ENCODE results near the gene KHNYN. TPM values are rescaled to one million over a fixed set of nuclear protein-coding genes. Genes with fewer than 3 reads are reported as not detected.

The KHNYN gene
- total RNA-seq, 2 experiments from 2014 or later: 104 to 105 TPM

GRCh38 chr14:24395609-24396582, 33.9 kb upstream of the KHNYN start:
- Mint-ChIP-seq H3K36me3 (no peaks in the 10 kb centered on the region), H3K4me1 (peaks cover 11% of the 10 kb centered on the region), H3K4me3 (no peak overlapping the region), H3K9me3 (no peaks in the 10 kb centered on the region), H3K27me3 (peaks cover 42% of the 10 kb centered on the region), H3K27ac (no peak overlapping the region)
- DNase-seq: no peak
- POLR2A ChIA-PET: interaction anchor here (1.4 to 1.6 kb wide), 2 partner anchors 34 to 62 kb away, joined by 5 to 6 read pairs; partner anchors contain the start of genes CBLN3 and KHNYN
- ATAC-seq (ENCODE audit: low read depth): no peak

- peaks cover 10% of the 10 kb centered on the region for H3K4me1 Mint-ChIP-seq
- no peak overlapping the region for H3K4me3 Mint-ChIP-seq
- POLR2A ChIA-PET: no interaction called here
- H3K27ac Mint-ChIP-seq: no peak overlapping the region
- DNase-seq: no peak
- no peaks in the 10 kb centered on the region for H3K9me3 Mint-ChIP-seq
- no peak for ATAC-seq (ENCODE audit: low read depth)
- H3K27me3 Mint-ChIP-seq: peaks cover 46% of the 10 kb centered on the region
- H3K36me3 Mint-ChIP-seq: no peaks in the 10 kb centered on the region
Observed at GRCh38 chr14:24397639-24398292, 32.0 kb upstream of the KHNYN start.

- POLR2A ChIA-PET: interaction anchor here (0.7 to 1.2 kb wide), 3 partner anchors 27 to 31 kb away, joined by 3 to 5 read pairs (median 3); partner anchors contain the start of genes CBLN3 and KHNYN
- H3K4me1 Mint-ChIP-seq: peaks cover 10% of the 10 kb centered on the region
- no peaks in the 10 kb centered on the region for H3K9me3 Mint-ChIP-seq
- no peaks in the 10 kb centered on the region for H3K36me3 Mint-ChIP-seq
- H3K27me3 Mint-ChIP-seq: peaks cover 46% of the 10 kb centered on the region
- ATAC-seq (ENCODE audit: low read depth) (no peak), DNase-seq (no peak)
- no peak overlapping the region for H3K27ac Mint-ChIP-seq
- no peak overlapping the region for H3K4me3 Mint-ChIP-seq
Observed at GRCh38 chr14:24398293-24398652, 31.5 kb upstream of the KHNYN start.

- POLR2A ChIA-PET: interaction anchor here (0.7 to 1.2 kb wide), 3 partner anchors 26 to 31 kb away, joined by 3 to 5 read pairs (median 3); partner anchors contain the start of genes CBLN3 and KHNYN
- peak; percentile 94 for ATAC-seq (ENCODE audit: low read depth)
- Mint-ChIP-seq H3K4me3 (peak within 1 kb of the TSS; percentile 74), H3K36me3 (no peaks in the 10 kb centered on the region), H3K27ac (peak within 1 kb of the TSS; percentile 30), H3K27me3 (peaks cover 47% of the 10 kb centered on the region), H3K9me3 (no peaks in the 10 kb centered on the region), H3K4me1 (peaks cover 9% of the 10 kb centered on the region)
- peak; percentile 70 for DNase-seq
Observed at GRCh38 chr14:24398653-24399446, 30.9 kb upstream of the KHNYN start, which contains the start of gene NYNRIN. Gene NYNRIN, plus strand, starts transcription at chr14:24399003. Its CDS starts 244 bp downstream, at chr14:24399247.

GRCh38 chr14:24399447-24399822, 30.3 kb upstream of the KHNYN start:
- peaks cover 53% of the 10 kb centered on the region for H3K27me3 Mint-ChIP-seq
- POLR2A ChIA-PET: interaction anchor here (1.0 to 1.2 kb wide), 2 partner anchors 26 to 30 kb away, joined by 3 to 5 read pairs; partner anchors contain the start of genes CBLN3 and KHNYN
- no peak for ATAC-seq (ENCODE audit: low read depth)

GRCh38 chr14:24399999-24400718, 29.6 kb upstream of the KHNYN start:
- peaks cover 53% of the 10 kb centered on the region for H3K27me3 Mint-ChIP-seq
- H3K9me3 Mint-ChIP-seq: no peaks in the 10 kb centered on the region
- DNase-seq: no peak
- H3K27ac Mint-ChIP-seq: no peak overlapping the region
- H3K36me3 Mint-ChIP-seq: no peaks in the 10 kb centered on the region
- H3K4me3 Mint-ChIP-seq: peak overlapping the region; percentile 21
- POLR2A ChIA-PET: no interaction called here
- no peak for ATAC-seq (ENCODE audit: low read depth)
- peaks cover 9% of the 10 kb centered on the region for H3K4me1 Mint-ChIP-seq

More at GRCh38 chr14:24399447-24399822, 30.3 kb upstream of the KHNYN start:
- DNase-seq: no peak
- Mint-ChIP-seq H3K36me3 (no peaks in the 10 kb centered on the region), H3K9me3 (no peaks in the 10 kb centered on the region), H3K4me1 (peaks cover 9% of the 10 kb centered on the region), H3K4me3 (peak overlapping the region; percentile 74), H3K27ac (peak overlapping the region; percentile 30)

GRCh38 chr14:24401810-24402702, 27.7 kb upstream of the KHNYN start:
- DNase-seq: no peak
- Mint-ChIP-seq H3K27me3 (peaks cover 55% of the 10 kb centered on the region), H3K36me3 (no peaks in the 10 kb centered on the region), H3K27ac (no peak overlapping the region), H3K4me1 (peaks cover 4% of the 10 kb centered on the region), H3K9me3 (no peaks in the 10 kb centered on the region), H3K4me3 (no peak overlapping the region)
- ATAC-seq (ENCODE audit: low read depth): no peak
- POLR2A ChIA-PET: no interaction called here

- Mint-ChIP-seq H3K9me3 (no peaks in the 10 kb centered on the region), H3K4me3 (no peak overlapping the region), H3K36me3 (no peaks in the 10 kb centered on the region), H3K27ac (no peak overlapping the region), H3K4me1 (peaks cover 4% of the 10 kb centered on the region), H3K27me3 (peaks cover 52% of the 10 kb centered on the region)
- ATAC-seq (ENCODE audit: low read depth): no peak
- DNase-seq: no peak
- POLR2A ChIA-PET: no interaction called here
Observed at GRCh38 chr14:24403294-24403998, 26.3 kb upstream of the KHNYN start.

GRCh38 chr14:24404814-24405213, 24.9 kb upstream of the KHNYN start:
- no peak overlapping the region for H3K27ac Mint-ChIP-seq
- no peaks in the 10 kb centered on the region for H3K36me3 Mint-ChIP-seq
- no peak overlapping the region for H3K4me3 Mint-ChIP-seq
- DNase-seq (no peak), ATAC-seq (ENCODE audit: low read depth) (no peak)
- H3K4me1 Mint-ChIP-seq: no peaks in the 10 kb centered on the region
- POLR2A ChIA-PET: interaction anchor here (2.2 kb wide), 1 partner anchor 25 kb away, joined by 5 read pairs; the partner anchor contains the start of gene KHNYN
- H3K9me3 Mint-ChIP-seq: no peaks in the 10 kb centered on the region
- H3K27me3 Mint-ChIP-seq: peaks cover 53% of the 10 kb centered on the region

GRCh38 chr14:24406416-24406815, 23.3 kb upstream of the KHNYN start:
- H3K4me3 Mint-ChIP-seq: no peak overlapping the region
- DNase-seq: no peak
- POLR2A ChIA-PET: no interaction called here
- no peak for ATAC-seq (ENCODE audit: low read depth)
- H3K27me3 Mint-ChIP-seq: peaks cover 48% of the 10 kb centered on the region
- H3K4me1 Mint-ChIP-seq: no peaks in the 10 kb centered on the region
- H3K36me3 Mint-ChIP-seq: no peaks in the 10 kb centered on the region
- no peak overlapping the region for H3K27ac Mint-ChIP-seq
- no peaks in the 10 kb centered on the region for H3K9me3 Mint-ChIP-seq

GRCh38 chr14:24407608-24408325, 22.0 kb upstream of the KHNYN start:
- no peak overlapping the region for H3K27ac Mint-ChIP-seq
- no peaks in the 10 kb centered on the region for H3K4me1 Mint-ChIP-seq
- H3K4me3 Mint-ChIP-seq: no peak overlapping the region
- no peaks in the 10 kb centered on the region for H3K36me3 Mint-ChIP-seq
- DNase-seq (no peak), ATAC-seq (ENCODE audit: low read depth) (no peak)
- H3K27me3 Mint-ChIP-seq: peaks cover 40% of the 10 kb centered on the region
- POLR2A ChIA-PET: interaction anchor here (0.6 kb wide), 1 partner anchor 194 kb away, joined by 3 read pairs; no protein-coding TSS in a partner anchor
- H3K9me3 Mint-ChIP-seq: no peaks in the 10 kb centered on the region

All from activated naive CD8-positive, alpha-beta T cell treated with anti-CD3 and anti-CD28 coated beads, Interleukin-2, amount 10 ng/mL, durations not matched to agents 7 days and 5 days (primary cell).